ENCODE measurements around the gene DNASE2B.

GRCh38 chr1:84363622-84364021 lies 34.7 kb upstream of the DNASE2B start:
- TF ChIP-seq REST (IDR thresholded peaks at IDR 0.05; ENCODE audit: low read depth) (no peak), RAD21 (IDR thresholded peaks at IDR 0.05; ENCODE audit: low read depth) (no peak), ZBTB7A (IDR thresholded peaks at IDR 0.05; ENCODE audit: low read depth) (no peak), EP300 (IDR thresholded peaks at IDR 0.05; ENCODE audit: borderline replicate concordance) (no peak)

Measured in Ishikawa (cell line).